Activated T-helper 1 cell treated with anti-CD3 and anti-CD28 coated beads, Interleukin-12 subunit alpha, Interleukin-12 subunit beta, Interleukin-2, Interleukin-4 antibody, amounts not matched to agents 30 ng/mL and 10 ng/mL and 1 ng/mL, durations not matched to agents 14 hours and 24 hours and 36 hours (primary cell): ENCODE data around the gene MMP28. TPM values are rescaled to one million over a fixed set of nuclear protein-coding genes. Genes with fewer than 3 reads are reported as not detected.

ENCODE experiments used
- DNase-seq: peaks from one replicate; pipeline ENCODE4 v3.0.0; 2021; ENCODE audit warnings: low spot score
- H3K27ac Mint-ChIP-seq: one replicate; pipeline ENCODE4 v1.8.0; 2021; ENCODE audit warnings: mild to moderate bottlenecking, mixed read lengths
- H3K27me3 Mint-ChIP-seq: one replicate; pipeline ENCODE4 v1.8.0; 2022; ENCODE audit warnings: mild to moderate bottlenecking, moderate library complexity, mixed read lengths; ENCODE audit not compliant: insufficient read depth
- H3K36me3 Mint-ChIP-seq: one replicate; pipeline ENCODE4 v1.8.0; 2021; ENCODE audit warnings: low read depth, mixed read lengths
- H3K4me1 Mint-ChIP-seq: one replicate; pipeline ENCODE4 v1.8.0; 2021; ENCODE audit warnings: low read depth, mixed read lengths
- H3K4me3 Mint-ChIP-seq: one replicate; pipeline ENCODE4 v1.8.0; 2021; ENCODE audit warnings: mild to moderate bottlenecking, moderate library complexity, mixed read lengths
- H3K9me3 Mint-ChIP-seq: one replicate; pipeline ENCODE4 v1.8.0; 2021; ENCODE audit warnings: mixed read lengths
- intact Hi-C: fragments of 100-400 bp; cut with micrococcal nuclease; formaldehyde crosslinking; loops from one replicate; pipeline ENCODE4 v1.15.1; 2024
- total RNA-seq: library from RNA; stranded (reverse); gene quantifications from 2 replicates; pipeline ENCODE4 v1.2.3, GENCODE V29; 2022

MMP28 gene
- total RNA-seq, 1 donor from 2014 or later = not detected

DNA sequence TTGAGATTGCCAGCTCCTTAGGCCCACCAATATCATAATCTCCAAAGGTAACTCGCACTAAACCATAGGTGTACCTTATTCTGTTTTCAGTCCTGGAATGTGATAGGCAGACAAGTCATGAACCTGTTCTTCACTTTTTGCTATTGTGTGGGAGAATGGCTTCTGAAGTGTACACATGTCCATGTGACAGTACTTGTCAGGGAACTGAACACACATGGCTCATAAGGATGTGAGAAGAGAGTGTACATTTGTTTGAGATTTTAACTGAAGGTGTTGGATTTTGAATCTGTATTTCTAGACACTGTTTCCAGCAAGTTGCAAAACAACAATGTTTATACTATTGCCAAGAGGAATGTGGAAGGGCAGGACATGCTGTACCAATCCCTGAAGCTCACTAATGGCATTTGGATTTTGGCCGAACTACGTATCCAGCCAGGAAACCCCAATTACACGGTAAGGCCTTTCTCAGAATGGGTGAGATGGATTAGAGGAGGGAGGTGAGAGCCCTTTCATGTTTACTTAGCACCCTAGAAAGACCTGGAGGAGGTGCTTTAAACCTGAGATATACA lies 78.5 kb downstream of the MMP28 start:
- no peak overlapping the region for H3K27ac Mint-ChIP-seq
- no peak overlapping the region for H3K4me3 Mint-ChIP-seq
- H3K9me3 Mint-ChIP-seq = no peaks in the 10 kb centered on the region
- no peak for DNase-seq
- H3K4me1 Mint-ChIP-seq = no peaks in the 10 kb centered on the region
- H3K27me3 Mint-ChIP-seq = no peaks in the 10 kb centered on the region
- intact Hi-C loops = no loop called here
- peaks cover 28% of the 10 kb centered on the region for H3K36me3 Mint-ChIP-seq

DNA sequence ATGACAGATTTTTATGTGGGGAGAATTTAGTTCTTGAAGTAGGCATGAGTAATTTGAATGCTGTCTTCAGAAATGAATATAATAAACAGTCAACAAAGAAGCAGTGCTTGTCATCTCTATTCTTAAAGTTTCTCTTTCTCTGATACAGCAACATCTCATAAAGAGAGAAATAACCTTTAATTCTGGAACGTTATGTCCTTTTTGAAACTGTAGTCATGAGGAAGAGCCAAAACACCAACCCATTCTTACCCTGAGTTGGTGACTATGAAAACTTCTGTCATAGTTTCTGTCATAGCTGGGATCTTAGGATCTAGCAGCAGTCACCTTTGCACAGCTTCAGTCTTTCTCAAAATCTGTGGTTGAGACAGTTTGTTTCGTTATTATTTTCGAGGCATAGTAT lies 79.3 kb downstream of the MMP28 start:
- DNase-seq = no peak
- intact Hi-C loops = no loop called here
- no peaks in the 10 kb centered on the region for H3K27me3 Mint-ChIP-seq
- no peaks in the 10 kb centered on the region for H3K9me3 Mint-ChIP-seq
- no peaks in the 10 kb centered on the region for H3K4me1 Mint-ChIP-seq
- H3K36me3 Mint-ChIP-seq = peaks cover 30% of the 10 kb centered on the region
- H3K27ac Mint-ChIP-seq = no peak overlapping the region
- H3K4me3 Mint-ChIP-seq = no peak overlapping the region

Other genes starting within 250 kb of the MMP28 start
- gene SLFN14, start 234.8 kb downstream of the MMP28 start, total RNA-seq = 0.05 and 0.10 TPM in 2 replicates
- 5.0 and 5.9 TPM in 2 replicates for gene PEX12, start 217.1 kb downstream of the MMP28 start, total RNA-seq
- 156 and 167 TPM in 2 replicates for gene AP2B1, start 208.3 kb downstream of the MMP28 start, total RNA-seq
- gene RASL10B, start 64.0 kb downstream of the MMP28 start, total RNA-seq = 1.0 and 1.3 TPM in 2 replicates
- gene GAS2L2, start 42.4 kb downstream of the MMP28 start, total RNA-seq = 0.08 TPM in 1 of 2 replicates, not detected in the other
- not detected in 2 replicates for gene C17orf50, start 34.8 kb downstream of the MMP28 start, total RNA-seq
- 311 and 322 TPM in 2 replicates for gene TAF15, start 13.8 kb upstream of the MMP28 start, total RNA-seq
- 0.13 TPM in 1 of 2 replicates, not detected in the other for gene HEATR9, start 73.2 kb upstream of the MMP28 start, total RNA-seq
- gene CCL5, start 84.7 kb upstream of the MMP28 start, total RNA-seq = 25.4 and 30.2 TPM in 2 replicates
- gene RDM1, start 135.1 kb upstream of the MMP28 start, total RNA-seq = 1.7 and 2.3 TPM in 2 replicates
- gene LYZL6, start 148.1 kb upstream of the MMP28 start, total RNA-seq = not detected in 2 replicates
- gene CCL16, start 185.9 kb upstream of the MMP28 start, total RNA-seq = not detected in 2 replicates
- gene CCL14, start 191.1 kb upstream of the MMP28 start, total RNA-seq = not detected in 2 replicates
- gene CCL15, start 205.9 kb upstream of the MMP28 start, total RNA-seq = not detected in 2 replicates
- not detected in 2 replicates for gene CCL23, start 222.3 kb upstream of the MMP28 start, total RNA-seq